IMR-90 (cell line): ENCODE data around the gene UNC13A. TPM values are rescaled to one million over a fixed set of nuclear protein-coding genes. Genes with fewer than 3 reads are reported as not detected.

Source experiments
- ATAC-seq: fragments of 200-7000 bp; cut with Tn5 transposase; 2 replicates; pipeline ENCODE4 v1.9.1; 2020; ENCODE audit warnings: low read depth, mild to moderate bottlenecking, moderate library complexity
- BruUV-seq: library from RNA; stranded (reverse); fragments of 400-500 nt; replicated peaks from 2 replicates; lab custom pipeline; 2021; lab: Mats Ljungman, UMichigan
- CTCF ChIA-PET: fragments of 300-600 bp; formaldehyde crosslinking; extraction: SDS; loops from one replicate; lab custom pipeline; 2021; ENCODE audit warnings: antibody characterized with exemption; lab: Yijun Ruan, JAX
- POLR2A ChIA-PET: fragments of 300-600 bp; sonication (Branson Sonifier 250); formaldehyde crosslinking; loops from one replicate; lab custom pipeline; 2022; ENCODE audit warnings: antibody characterized with exemption; ENCODE audit not compliant: unreplicated experiment; lab: Charles Lee
- DNase-seq: peaks from one replicate; pipeline ENCODE4 v3.0.0; 2013
- H2AFZ ChIP-seq: replicated peaks from 2 replicates; pipeline ENCODE3; 2013; ENCODE audit warnings: low read length, mild to moderate bottlenecking; ENCODE audit not compliant: poor library complexity
- H2AK5ac ChIP-seq: 2 replicates; pipeline ENCODE4 v1.6.1; 2013; ENCODE audit warnings: low read depth, low read length, inconsistent platforms
- H2AK9ac ChIP-seq: replicated peaks from 2 replicates; pipeline ENCODE3; 2013; ENCODE audit warnings: mild to moderate bottlenecking, low read depth, low read length, moderate library complexity; ENCODE audit not compliant: poor library complexity
- H2BK120ac ChIP-seq: 2 replicates; pipeline ENCODE4 v1.6.1; 2013; ENCODE audit warnings: low read depth, low read length, inconsistent platforms
- H2BK15ac ChIP-seq: 3 replicates; pipeline ENCODE4 v1.6.1; 2013; ENCODE audit warnings: low read depth, low read length, inconsistent platforms
- H2BK20ac ChIP-seq: 2 replicates; pipeline ENCODE4 v1.6.1; 2013; ENCODE audit warnings: low read depth, mild to moderate bottlenecking, inconsistent platforms, low read length, moderate library complexity
- H2BK5ac ChIP-seq: 2 replicates; pipeline ENCODE4 v1.6.1; 2013; ENCODE audit warnings: mild to moderate bottlenecking, low read depth, low read length, inconsistent platforms; ENCODE audit not compliant: poor library complexity, severe bottlenecking
- H3K14ac ChIP-seq: replicated peaks from 2 replicates; pipeline ENCODE4 v1.6.1; 2013; ENCODE audit warnings: low read depth, low read length, inconsistent platforms
- H3K18ac ChIP-seq: 2 replicates; pipeline ENCODE4 v1.6.1; 2013; ENCODE audit warnings: low read depth, low read length, control low read depth
- H3K23ac ChIP-seq: 2 replicates; pipeline ENCODE4 v1.6.1; 2013; ENCODE audit warnings: low read depth, low read length, inconsistent platforms
- H3K27ac ChIP-seq: 2 replicates; pipeline ENCODE4 v1.5.1; 2013; ENCODE audit warnings: mild to moderate bottlenecking, control low read depth, low read length; ENCODE audit not compliant: insufficient read depth
- H3K27me3 ChIP-seq: 2 replicates; pipeline ENCODE4 v1.6.1; 2013; ENCODE audit warnings: low read length; ENCODE audit not compliant: control insufficient read depth, insufficient read depth
- H3K36me3 ChIP-seq: 2 replicates; pipeline ENCODE4 v1.6.1; 2013; ENCODE audit warnings: low read length, mixed read lengths; ENCODE audit not compliant: control insufficient read depth, insufficient read depth
- H3K4ac ChIP-seq: 2 replicates; pipeline ENCODE4 v1.6.1; 2013; ENCODE audit warnings: low read depth, low read length, inconsistent platforms
- H3K4me1 ChIP-seq: 2 replicates; pipeline ENCODE4 v1.6.1; 2013; ENCODE audit warnings: low read length, mixed read lengths; ENCODE audit not compliant: control insufficient read depth, insufficient read depth
- H3K4me2 ChIP-seq: 2 replicates; pipeline ENCODE4 v1.6.1; 2013; ENCODE audit warnings: low read depth, mild to moderate bottlenecking, control low read depth, low read length, moderate library complexity
- H3K4me3 ChIP-seq: 2 replicates; pipeline ENCODE4 v1.5.1; 2013; ENCODE audit warnings: low read depth, mild to moderate bottlenecking, control low read depth, low read length, moderate library complexity; ENCODE audit not compliant: insufficient read depth
- H3K56ac ChIP-seq: 2 replicates; pipeline ENCODE4 v1.6.1; 2013; ENCODE audit warnings: low read length, inconsistent platforms; ENCODE audit not compliant: insufficient read depth; ENCODE audit errors: extremely low read depth
- H3K79me1 ChIP-seq, 2 experiments: 2 replicates each; pipeline ENCODE4 v1.6.1; 2013; ENCODE audit warnings: low read length in 2 of 2, inconsistent platforms in 1 of 2, low read depth in 1 of 2
- H3K9ac ChIP-seq: 2 replicates; pipeline ENCODE4 v1.6.1; 2013; ENCODE audit warnings: low read depth, low read length, control low read depth
- H3K9me1 ChIP-seq: 2 replicates; pipeline ENCODE4 v1.6.1; 2013; ENCODE audit warnings: low read length, inconsistent platforms; ENCODE audit not compliant: insufficient read depth
- H3K9me3 ChIP-seq: 2 replicates; pipeline ENCODE4 v1.6.1; 2013; ENCODE audit warnings: low read length; ENCODE audit not compliant: control insufficient read depth, insufficient read depth
- H4K20me1 ChIP-seq: 2 replicates; pipeline ENCODE4 v1.6.1; 2013; ENCODE audit warnings: low read length, inconsistent platforms; ENCODE audit not compliant: insufficient read depth
- H4K5ac ChIP-seq: 2 replicates; pipeline ENCODE4 v1.6.1; 2013; ENCODE audit warnings: mild to moderate bottlenecking, low read depth, low read length, control low read depth
- H4K8ac ChIP-seq, 2 experiments: 2 replicates each; pipeline ENCODE4 v1.6.1; 2013; ENCODE audit warnings: low read depth in 2 of 2, low read length in 2 of 2, control low read depth in 1 of 2, inconsistent platforms in 1 of 2
- H4K91ac ChIP-seq: 2 replicates; pipeline ENCODE4 v1.6.1; 2013; ENCODE audit warnings: low read depth, low read length, inconsistent platforms; ENCODE audit not compliant: insufficient read depth
- MAZ ChIP-seq: IDR thresholded peaks from 2 replicates; pipeline ENCODE4 v1.6.1; 2012; ENCODE audit warnings: low read depth, mild to moderate bottlenecking, low read length, improper control_type of control experiment, moderate library complexity, borderline replicate concordance
- NFE2L2 ChIP-seq: fragments of 150-350 bp; IDR thresholded peaks from 2 replicates; pipeline ENCODE4 v1.6.1; 2016; ENCODE audit warnings: low read depth, mild to moderate bottlenecking, low read length
- SMC3 ChIP-seq: fragments of 150-350 bp; IDR thresholded peaks from 2 replicates; pipeline ENCODE4 v1.6.1; 2016; ENCODE audit warnings: low read depth, mild to moderate bottlenecking, antibody characterized with exemption, low read length, moderate library complexity
- WGBS, 2 experiments: methylation state at CpG; one replicate each; pipeline versions ENCODE4 v1.1.5 to v1.1.7; 2013; ENCODE audit warnings: missing lambda C conversion rate in 2 of 2; ENCODE audit not compliant: insufficient read length in 1 of 2; ENCODE audit errors: extremely low coverage in 2 of 2; 5-methylcytosine and 5-hydroxymethylcytosine counted together
- dilution Hi-C: fragments of 300-500 bp; cut with HindIII; formaldehyde crosslinking; loops from one replicate; pipeline ENCODE4 v1.14.3; 2018; ENCODE audit warnings: low sequenced_read_pairs; ENCODE audit not compliant: unreplicated experiment
- in situ Hi-C: fragments of 300-500 bp; cut with MboI; formaldehyde crosslinking; loops from 3 replicates; pipeline ENCODE4 v1.14.3; 2019; ENCODE audit warnings: low sequenced_read_pairs, inconsistent platforms, mixed read lengths
- intact Hi-C: fragments of 100-400 bp; cut with micrococcal nuclease; formaldehyde crosslinking; loops from 2 replicates; pipeline ENCODE4 v1.10.0; 2022
- polyA plus RNA-seq, 3 experiments: library from polyadenylated mRNA; depleted of rRNA; stranded (reverse); fragments of >200 nt; gene quantifications; 2 replicates each; pipeline ENCODE4 v1.2.3, GENCODE V29; 2012; ENCODE audit warnings: low replicate concordance in 1 of 3
- total RNA-seq: library from RNA; depleted of rRNA; stranded (reverse); fragments of >200 nt; gene quantifications from 2 replicates; pipeline ENCODE4 v1.2.3, GENCODE V29; 2012

UNC13A gene
- total and polyA plus RNA-seq, 2 of the 4 experiments (the other 2 are of a cell fraction) = 0.18 to 0.22 TPM

GRCh38 chr19:17648097-17648660, 40.0 kb downstream of the UNC13A start:
- no peak overlapping the region for H3K4me2 ChIP-seq
- no peaks in the 10 kb centered on the region for H3K9me1 ChIP-seq
- TF ChIP-seq MAZ (no peak), SMC3 (no peak), NFE2L2 (no peak)
- H4K20me1 ChIP-seq = no peaks in the 10 kb centered on the region
- H3K9ac ChIP-seq = no peak overlapping the region
- no peak overlapping the region for H2BK120ac ChIP-seq
- no peak for DNase-seq
- in situ Hi-C loops (no loop called here), dilution Hi-C loops (no loop called here), intact Hi-C loops (no loop called here)
- no peak overlapping the region for H3K27ac ChIP-seq
- H2BK20ac ChIP-seq = no peak overlapping the region
- peaks cover 3% of the 10 kb centered on the region for H3K27me3 ChIP-seq
- no peak overlapping the region for H3K18ac ChIP-seq
- H2AFZ ChIP-seq = no peak overlapping the region
- H2AK9ac ChIP-seq = no peak overlapping the region
- H2AK5ac ChIP-seq = no peak overlapping the region
- no peaks in the 10 kb centered on the region for H3K9me3 ChIP-seq
- no peaks in the 10 kb centered on the region for H3K36me3 ChIP-seq
- H3K4me1 ChIP-seq = no peaks in the 10 kb centered on the region
- no peak overlapping the region for H3K14ac ChIP-seq
- H3K23ac ChIP-seq = no peak overlapping the region
- no peak overlapping the region for H3K56ac ChIP-seq
- H4K5ac ChIP-seq = no peak overlapping the region
- CTCF ChIA-PET = no interaction called here
- H3K79me1 ChIP-seq = no peaks in the 10 kb centered on the region
- 77% methylated on average over 16 of the region's 32 CpGs; no CpG with 5 or more reads in 1 of the 2 experiments for WGBS, 2 experiments
- no peak overlapping the region for H4K8ac ChIP-seq
- ATAC-seq = no peak
- no peak overlapping the region for H4K91ac ChIP-seq
- no peak overlapping the region for H3K4ac ChIP-seq
- POLR2A ChIA-PET = no interaction called here
- no TSS peak for BruUV-seq
- H2BK15ac ChIP-seq = no peak overlapping the region
- no peak overlapping the region for H2BK5ac ChIP-seq
- H3K4me3 ChIP-seq = no peak overlapping the region
